CD8-positive, alpha-beta memory T cell (primary cell): ENCODE data around the gene WNK2. TPM values are rescaled to one million over a fixed set of nuclear protein-coding genes. Genes with fewer than 3 reads are reported as not detected.
"Not testable (repeated sequence)": the region's sequence is repeated elsewhere in the genome, so short reads cannot be mapped to it uniquely, and the experiment has no call there.

Experiments
- CTCF ChIA-PET: fragments of 350-600 bp; sonication (Branson Sonifier 250); formaldehyde crosslinking; loops from one replicate; lab custom pipeline; 2021; ENCODE audit warnings: antibody characterized with exemption; lab: Charles Lee
- POLR2A ChIA-PET: fragments of 350-600 bp; sonication (Branson Sonifier 250); formaldehyde crosslinking; loops from one replicate; lab custom pipeline; 2021; ENCODE audit warnings: antibody characterized with exemption; lab: Charles Lee
- DNase-seq, 5 donors: peaks; one replicate each; pipeline versions ENCODE4 v3.0.0 to v3.0.0-alpha.2; 2020 to 2022; ENCODE audit warnings: mixed read lengths in 1 of 5
- H3K27ac ChIP-seq: one replicate; pipeline ENCODE4 v1.7.0; 2013; ENCODE audit warnings: low read depth, mild to moderate bottlenecking, low read length, moderate library complexity
- H3K27me3 ChIP-seq: 2 replicates; pipeline ENCODE4 v1.7.0; 2013; ENCODE audit warnings: low read length, mild to moderate bottlenecking; ENCODE audit not compliant: insufficient read depth, poor library complexity, severe bottlenecking
- H3K36me3 ChIP-seq: 2 replicates; pipeline ENCODE4 v1.7.0; 2013; ENCODE audit warnings: mild to moderate bottlenecking, low read length, moderate library complexity; ENCODE audit not compliant: insufficient read depth
- H3K4me1 ChIP-seq: 2 replicates; pipeline ENCODE4 v1.7.0; 2013; ENCODE audit warnings: mild to moderate bottlenecking, low read length, moderate library complexity; ENCODE audit not compliant: insufficient read depth
- H3K4me3 ChIP-seq: 2 replicates; pipeline ENCODE4 v1.7.0; 2013; ENCODE audit warnings: mild to moderate bottlenecking, low read length
- H3K9me3 ChIP-seq: 2 replicates; pipeline ENCODE4 v1.7.0; 2013; ENCODE audit warnings: mild to moderate bottlenecking, low read length
- H3K27ac Mint-ChIP-seq, 8 donors: one replicate each; pipeline ENCODE4 v1.8.0; 2020 to 2021; ENCODE audit warnings: mixed read lengths in 8 of 8, mild to moderate bottlenecking in 6 of 8, inconsistent platforms in 3 of 8, moderate library complexity in 3 of 8
- H3K27me3 Mint-ChIP-seq, 2 donors: one replicate each; pipeline ENCODE4 v1.8.0; 2020 to 2021; ENCODE audit warnings: mixed read lengths in 2 of 2, mild to moderate bottlenecking in 1 of 2, moderate library complexity in 1 of 2
- H3K36me3 Mint-ChIP-seq, 3 donors: one replicate each; pipeline ENCODE4 v1.8.0; 2020 to 2021; ENCODE audit warnings: mixed read lengths in 3 of 3, inconsistent platforms in 1 of 3, mild to moderate bottlenecking in 1 of 3
- H3K4me1 Mint-ChIP-seq, 3 donors: one replicate each; pipeline ENCODE4 v1.8.0; 2020 to 2021; ENCODE audit warnings: mixed read lengths in 3 of 3, inconsistent platforms in 1 of 3, mild to moderate bottlenecking in 1 of 3
- H3K4me3 Mint-ChIP-seq, 7 donors: one replicate each; pipeline ENCODE4 v1.8.0; 2020 to 2021; ENCODE audit warnings: mixed read lengths in 7 of 7, mild to moderate bottlenecking in 6 of 7, moderate library complexity in 4 of 7, inconsistent platforms in 2 of 7
- H3K9me3 Mint-ChIP-seq, 5 donors: one replicate each; pipeline ENCODE4 v1.8.0; 2020 to 2022; ENCODE audit warnings: mixed read lengths in 5 of 5, mild to moderate bottlenecking in 3 of 5, moderate library complexity in 2 of 5, inconsistent platforms in 1 of 5
- polyA plus RNA-seq: library from polyadenylated mRNA; unstranded; fragments of 300-500 nt; fragmentation: Illumina TruSeq; gene quantifications from one replicate; pipeline ENCODE4 v1.2.3, GENCODE V29; 2021
- total RNA-seq, 2 experiments: library from RNA; stranded (reverse); gene quantifications; one replicate each; pipeline ENCODE4 v1.2.3, GENCODE V29; 2021

The WNK2 gene
- total and polyA plus RNA-seq, 3 experiments from 2014 or later = 0.20 to 0.55 TPM; not detected in 1

GRCh38 chr9:93340091-93340490 lies 156.2 kb downstream of the WNK2 start:
- peaks cover 14 to 24% (median 23%) of the 10 kb centered on the region in 5 donors for H3K9me3 Mint-ChIP-seq
- H3K36me3 Mint-ChIP-seq = peaks cover 0 to 20% (median 4%) of the 10 kb centered on the region in 3 donors
- H3K27me3 Mint-ChIP-seq = peaks cover 22 to 44% of the 10 kb centered on the region in 2 donors
- no peak overlapping the region for H3K4me3 Mint-ChIP-seq
- ChIA-PET POLR2A (no interaction called here), CTCF (no interaction called here)
- Histone ChIP-seq H3K36me3 (no peaks in the 10 kb centered on the region), H3K9me3 (no peaks in the 10 kb centered on the region), H3K4me1 (no peaks in the 10 kb centered on the region), H3K27ac (no peak overlapping the region), H3K27me3 (no peaks in the 10 kb centered on the region), H3K4me3 (no peak overlapping the region)
- H3K4me1 Mint-ChIP-seq = no peaks in the 10 kb centered on the region
- no peak overlapping the region for H3K27ac Mint-ChIP-seq
- DNase-seq = no peak

- peaks cover 13% of the 10 kb centered on the region for H3K27me3 ChIP-seq
- peaks cover 13 to 24% (median 23%) of the 10 kb centered on the region in 5 donors for H3K9me3 Mint-ChIP-seq
- H3K27ac Mint-ChIP-seq, H3K4me3 ChIP-seq, H3K4me1 Mint-ChIP-seq, H3K27ac ChIP-seq, H3K4me1 ChIP-seq, CTCF ChIA-PET, DNase-seq, H3K36me3 ChIP-seq, H3K4me3 Mint-ChIP-seq, H3K9me3 ChIP-seq: not testable (repeated sequence)
- POLR2A ChIA-PET = interaction anchor here (0.7 kb wide), 1 partner anchor 57 kb away, joined by 7 read pairs; no protein-coding TSS in a partner anchor
- peaks cover 0 to 17% (median 4%) of the 10 kb centered on the region in 3 donors for H3K36me3 Mint-ChIP-seq
- H3K27me3 Mint-ChIP-seq = peaks cover 27 to 59% of the 10 kb centered on the region in 2 donors
Measured at GRCh38 chr9:93341820-93342219, 157.9 kb downstream of the WNK2 start.

- peaks cover 15% of the 10 kb centered on the region for H3K27me3 ChIP-seq
- H3K4me3 ChIP-seq, H3K9me3 ChIP-seq, DNase-seq, H3K4me1 ChIP-seq, H3K4me1 Mint-ChIP-seq, H3K36me3 ChIP-seq, CTCF ChIA-PET, H3K27ac Mint-ChIP-seq, H3K27ac ChIP-seq, H3K4me3 Mint-ChIP-seq: not testable (repeated sequence)
- Mint-ChIP-seq H3K36me3 (peaks cover 0 to 11% (median 4%) of the 10 kb centered on the region in 3 donors), H3K9me3 (peaks cover 7 to 22% (median 20%) of the 10 kb centered on the region in 5 donors), H3K27me3 (peaks cover 30 to 65% of the 10 kb centered on the region in 2 donors)
- POLR2A ChIA-PET = interaction anchor here (0.7 kb wide), 1 partner anchor 58 kb away, joined by 7 read pairs; no protein-coding TSS in a partner anchor
Measured at GRCh38 chr9:93342428-93342827, 158.5 kb downstream of the WNK2 start.

- Mint-ChIP-seq H3K27me3 (peaks cover 35 to 78% of the 10 kb centered on the region in 2 donors), H3K4me1 (peaks cover 2 to 8% (median 6%) of the 10 kb centered on the region in 3 donors), H3K27ac (no peak overlapping the region), H3K9me3 (peaks cover 0 to 10% (median 9%) of the 10 kb centered on the region in 5 donors), H3K4me3 (no peak overlapping the region), H3K36me3 (peaks cover 0 to 2% (median 0%) of the 10 kb centered on the region in 3 donors)
- no peak for DNase-seq
- Histone ChIP-seq H3K4me3 (no peak overlapping the region), H3K9me3 (no peaks in the 10 kb centered on the region), H3K27ac (no peak overlapping the region), H3K4me1 (no peaks in the 10 kb centered on the region), H3K27me3 (peaks cover 15% of the 10 kb centered on the region), H3K36me3 (no peaks in the 10 kb centered on the region)
- POLR2A ChIA-PET = no interaction called here
- CTCF ChIA-PET = no interaction called here
Measured at GRCh38 chr9:93343663-93344062, 159.7 kb downstream of the WNK2 start.

- no peaks in the 10 kb centered on the region for H3K9me3 ChIP-seq
- no peaks in the 10 kb centered on the region for H3K36me3 Mint-ChIP-seq
- H3K27me3 ChIP-seq = peaks cover 15% of the 10 kb centered on the region
- H3K4me3 Mint-ChIP-seq = peak overlapping the region in 1 of 7 donors; percentile 23
- peaks cover 30 to 75% of the 10 kb centered on the region in 2 donors for H3K27me3 Mint-ChIP-seq
- ChIA-PET CTCF (no interaction called here), POLR2A (no interaction called here)
- no peak overlapping the region for H3K27ac Mint-ChIP-seq
- DNase-seq = no peak
- no peaks in the 10 kb centered on the region for H3K4me1 ChIP-seq
- no peak overlapping the region for H3K4me3 ChIP-seq
- H3K4me1 Mint-ChIP-seq = peaks cover 2 to 8% (median 6%) of the 10 kb centered on the region in 3 donors
- no peak overlapping the region for H3K27ac ChIP-seq
- H3K9me3 Mint-ChIP-seq = no peaks in the 10 kb centered on the region
- no peaks in the 10 kb centered on the region for H3K36me3 ChIP-seq
Measured at GRCh38 chr9:93345643-93346230, 161.8 kb downstream of the WNK2 start.

- POLR2A ChIA-PET = no interaction called here
Measured at GRCh38 chr9:93346231-93347112, 162.5 kb downstream of the WNK2 start.

GRCh38 chr9:93347371-93347975 lies 163.5 kb downstream of the WNK2 start:
- DNase-seq, H3K9me3 ChIP-seq, H3K4me3 Mint-ChIP-seq, H3K36me3 ChIP-seq, H3K4me3 ChIP-seq, H3K4me1 ChIP-seq, CTCF ChIA-PET, H3K9me3 Mint-ChIP-seq, H3K36me3 Mint-ChIP-seq, POLR2A ChIA-PET, H3K27ac ChIP-seq, H3K27ac Mint-ChIP-seq, H3K4me1 Mint-ChIP-seq: not testable (repeated sequence)
- H3K27me3 Mint-ChIP-seq = peaks cover 23 to 62% of the 10 kb centered on the region in 2 donors
- peaks cover 15% of the 10 kb centered on the region for H3K27me3 ChIP-seq

More at GRCh38 chr9:93346231-93347112, 162.5 kb downstream of the WNK2 start:
- no peaks in the 10 kb centered on the region for H3K9me3 ChIP-seq
- Mint-ChIP-seq H3K27ac (no peak overlapping the region), H3K4me1 (peaks cover 2 to 8% (median 6%) of the 10 kb centered on the region in 3 donors), H3K27me3 (peaks cover 27 to 69% of the 10 kb centered on the region in 2 donors), H3K9me3 (no peaks in the 10 kb centered on the region), H3K36me3 (no peaks in the 10 kb centered on the region), H3K4me3 (peak overlapping the region in 6 of 7 donors; percentile 49 to 75 (median 62))
- no peaks in the 10 kb centered on the region for H3K36me3 ChIP-seq
- no peaks in the 10 kb centered on the region for H3K4me1 ChIP-seq
- H3K27ac ChIP-seq = no peak overlapping the region
- H3K27me3 ChIP-seq = peaks cover 15% of the 10 kb centered on the region
- CTCF ChIA-PET = no interaction called here
- H3K4me3 ChIP-seq = no peak overlapping the region
- DNase-seq = no peak
